Omental fat pad (tissue), 4 donors: ENCODE data around the gene RIPPLY3. TPM values are rescaled to one million over a fixed set of nuclear protein-coding genes. Genes with fewer than 3 reads are reported as not detected.
"Not testable (repeated sequence)": the region's sequence is repeated elsewhere in the genome, so short reads cannot be mapped to it uniquely, and the experiment has no call there.

Source experiments
- ATAC-seq: fragments of 150-250 bp; one replicate; pipeline ENCODE4 v1.9.1; 2016; ENCODE audit warnings: mild to moderate bottlenecking, moderate library complexity; ENCODE audit not compliant: low FRiP score
- DNase-seq: peaks from one replicate; pipeline ENCODE4 v3.0.0-alpha.2; 2019; ENCODE audit warnings: low spot score
- total RNA-seq, 4 donors: library from RNA; depleted of rRNA; stranded (reverse); fragments of >200 nt; gene quantifications; one replicate each; pipeline ENCODE4 v1.1.0, GENCODE V29; 2016
- TF ChIP-seq, protein P1 (sequence below), 3 donors: fragments of 450-650 bp; IDR thresholded peaks; one replicate each; pipeline ENCODE4 v1.5.1; 2016 to 2017; ENCODE audit warnings: antibody characterized with exemption in 3 of 3, mild to moderate bottlenecking in 3 of 3, moderate library complexity in 2 of 3

RIPPLY3 gene
- total RNA-seq, 4 donors from 2014 or later, result not detected

DNA sequence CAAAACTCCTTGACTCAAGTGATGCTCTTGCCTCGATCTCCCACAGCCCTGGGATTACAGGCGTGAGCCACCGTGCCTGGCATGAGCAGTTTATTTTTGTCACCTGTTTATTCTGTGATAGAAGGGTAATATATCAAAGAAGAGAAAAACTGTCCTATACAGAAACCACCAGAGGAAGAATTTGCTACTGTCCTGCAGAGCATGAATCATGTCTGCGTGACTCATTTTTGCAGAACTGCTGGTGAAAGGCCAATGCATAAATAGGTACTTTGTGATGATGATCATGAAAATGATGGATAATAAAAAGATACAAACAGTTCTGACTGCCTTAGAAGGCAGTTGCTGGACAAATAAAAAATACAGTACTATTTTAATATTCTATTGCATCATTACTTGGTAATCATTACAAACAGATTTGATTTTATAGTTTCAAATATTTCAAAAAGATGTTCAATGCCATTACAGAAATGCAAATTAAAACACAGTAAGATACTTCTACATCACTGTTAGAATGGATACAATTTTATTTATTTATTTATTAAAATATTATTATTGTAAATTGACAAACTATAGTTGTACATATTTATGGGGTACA, 26.5 kb downstream of the RIPPLY3 start:
- TF ChIP-seq, protein P1, sequence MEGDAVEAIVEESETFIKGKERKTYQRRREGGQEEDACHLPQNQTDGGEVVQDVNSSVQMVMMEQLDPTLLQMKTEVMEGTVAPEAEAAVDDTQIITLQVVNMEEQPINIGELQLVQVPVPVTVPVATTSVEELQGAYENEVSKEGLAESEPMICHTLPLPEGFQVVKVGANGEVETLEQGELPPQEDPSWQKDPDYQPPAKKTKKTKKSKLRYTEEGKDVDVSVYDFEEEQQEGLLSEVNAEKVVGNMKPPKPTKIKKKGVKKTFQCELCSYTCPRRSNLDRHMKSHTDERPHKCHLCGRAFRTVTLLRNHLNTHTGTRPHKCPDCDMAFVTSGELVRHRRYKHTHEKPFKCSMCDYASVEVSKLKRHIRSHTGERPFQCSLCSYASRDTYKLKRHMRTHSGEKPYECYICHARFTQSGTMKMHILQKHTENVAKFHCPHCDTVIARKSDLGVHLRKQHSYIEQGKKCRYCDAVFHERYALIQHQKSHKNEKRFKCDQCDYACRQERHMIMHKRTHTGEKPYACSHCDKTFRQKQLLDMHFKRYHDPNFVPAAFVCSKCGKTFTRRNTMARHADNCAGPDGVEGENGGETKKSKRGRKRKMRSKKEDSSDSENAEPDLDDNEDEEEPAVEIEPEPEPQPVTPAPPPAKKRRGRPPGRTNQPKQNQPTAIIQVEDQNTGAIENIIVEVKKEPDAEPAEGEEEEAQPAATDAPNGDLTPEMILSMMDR (IDR thresholded peaks at IDR 0.05), result no peak
- ATAC-seq, result no peak
- no peak for DNase-seq

DNA sequence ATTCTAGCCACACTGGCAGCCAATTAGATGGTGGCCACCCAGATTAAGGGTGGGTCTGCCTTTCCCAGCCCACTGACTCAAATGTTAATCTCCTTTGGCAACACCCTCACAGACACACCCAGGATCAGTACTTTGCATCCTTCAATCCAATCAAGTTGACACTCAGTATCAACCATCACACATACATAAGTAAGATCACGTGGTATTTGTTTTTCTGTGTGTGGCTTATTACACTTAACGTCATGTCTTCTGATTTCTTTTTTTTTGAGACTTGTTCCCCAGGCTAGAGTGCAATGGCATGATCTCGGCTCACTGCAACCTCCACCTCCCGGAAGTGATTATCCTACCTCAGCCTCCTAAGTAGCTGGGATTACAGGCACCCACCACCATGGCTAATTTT, 27.9 kb downstream of the RIPPLY3 start:
- not testable (repeated sequence) for DNase-seq, ATAC-seq

DNA sequence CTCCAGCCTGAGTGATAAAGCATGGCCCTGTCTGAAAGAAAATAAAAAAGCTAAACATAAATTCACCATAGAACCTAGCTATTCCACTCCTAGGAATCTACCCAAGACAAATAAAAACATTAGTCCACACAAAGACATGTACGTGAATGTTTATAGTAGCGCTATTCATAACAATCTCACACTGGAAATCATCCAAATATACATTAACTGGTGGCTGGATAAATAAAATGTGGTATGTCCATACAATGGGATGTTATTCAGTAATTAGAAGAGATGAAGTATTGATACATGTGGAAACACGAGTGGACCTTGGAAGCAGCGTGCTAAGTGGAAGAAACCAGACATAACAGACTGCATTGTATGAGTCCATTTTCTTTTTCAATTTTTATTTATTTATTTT, 29.7 kb downstream of the RIPPLY3 start:
- no peak for DNase-seq
- no peak for ATAC-seq
- TF ChIP-seq, protein P1 (IDR thresholded peaks at IDR 0.05), result no peak

DNA sequence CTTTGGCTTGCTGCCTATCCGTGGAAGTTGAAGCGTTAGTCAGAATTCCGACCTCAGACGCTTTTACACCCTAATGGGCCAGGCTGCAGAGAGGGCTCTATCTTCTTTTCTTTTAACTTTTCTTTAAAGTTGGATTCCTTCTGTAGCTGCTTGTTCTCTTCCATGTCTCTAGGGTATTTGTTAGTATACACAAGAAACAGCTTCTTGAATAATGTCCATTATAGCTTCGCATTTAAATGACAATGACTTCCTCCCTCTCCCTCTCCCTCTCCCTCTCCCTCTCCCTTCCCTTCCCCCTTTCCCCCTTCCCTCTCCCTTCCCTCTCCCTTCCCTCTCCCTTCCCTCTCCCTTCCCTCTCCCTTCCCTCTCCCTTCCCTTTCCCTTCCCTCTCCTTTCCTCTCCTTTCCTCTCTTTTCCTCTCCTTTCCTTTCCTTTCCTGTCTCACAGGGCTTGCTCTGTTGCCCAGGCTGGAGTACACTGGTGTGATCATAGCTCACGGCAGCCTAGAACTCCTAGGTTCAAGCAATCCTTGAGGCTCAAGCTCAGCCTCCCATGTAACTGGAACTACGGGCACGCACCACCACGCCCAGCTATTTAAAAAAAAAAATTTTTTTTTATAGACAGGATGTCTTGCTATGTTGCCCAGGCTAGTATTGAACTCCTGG, 33.0 kb downstream of the RIPPLY3 start:
- TF ChIP-seq, protein P1 (IDR thresholded peaks at IDR 0.05), result no peak
- DNase-seq (no peak), ATAC-seq (no peak)

DNA sequence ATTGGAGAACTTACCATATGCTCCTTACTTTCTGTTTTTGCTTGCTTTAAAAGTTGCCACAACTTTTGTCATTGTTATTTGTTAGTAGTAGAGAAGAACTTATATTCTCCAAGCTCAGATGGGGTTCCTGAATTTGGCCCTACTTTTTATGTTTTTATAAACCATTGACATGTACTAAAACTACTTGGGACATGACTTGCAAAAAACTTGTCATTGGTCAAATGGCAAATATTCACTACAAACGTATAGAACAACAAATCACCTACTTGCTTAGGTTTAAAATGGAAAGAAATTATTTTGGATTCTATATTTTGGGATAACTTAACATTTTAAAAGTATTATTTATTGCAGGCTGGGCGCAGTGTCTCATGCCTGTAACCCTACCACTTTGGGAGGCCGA, 33.7 kb downstream of the RIPPLY3 start:
- DNase-seq, result no peak

DNA sequence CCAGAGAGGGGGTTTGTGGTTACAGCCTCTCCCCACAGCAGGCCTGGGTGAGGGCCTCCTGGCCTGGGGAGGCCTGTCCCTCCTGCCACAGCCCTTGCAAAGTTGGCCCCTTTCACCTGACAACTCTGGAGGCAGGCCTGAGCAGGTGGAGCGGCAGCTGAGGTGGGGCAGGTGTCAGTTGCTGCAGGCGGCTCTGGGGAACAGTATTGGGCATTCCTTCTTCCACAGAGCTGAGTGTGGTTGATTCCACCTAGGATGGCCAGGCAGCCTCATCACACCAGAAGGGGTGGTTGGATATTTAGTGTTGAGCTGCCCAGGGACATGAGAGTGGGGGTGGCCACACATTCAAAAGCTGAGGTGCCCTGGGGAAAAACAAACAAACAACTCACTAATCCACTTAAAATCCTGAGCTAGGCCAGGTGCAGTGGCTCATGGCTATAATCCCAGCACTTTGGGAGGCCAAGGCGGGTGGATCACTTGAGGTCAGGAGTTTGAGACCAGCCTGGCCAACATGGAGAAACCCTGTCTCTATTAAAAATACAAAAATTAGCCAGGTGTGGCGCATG, 35.3 kb downstream of the RIPPLY3 start:
- DNase-seq (no peak), ATAC-seq (no peak)
- TF ChIP-seq, protein P1 (IDR thresholded peaks at IDR 0.05), result no peak

More for the DNA sequence above, 33.7 kb downstream of the RIPPLY3 start:
- TF ChIP-seq, protein P1 (IDR thresholded peaks at IDR 0.05), result no peak
- no peak for ATAC-seq

DNA sequence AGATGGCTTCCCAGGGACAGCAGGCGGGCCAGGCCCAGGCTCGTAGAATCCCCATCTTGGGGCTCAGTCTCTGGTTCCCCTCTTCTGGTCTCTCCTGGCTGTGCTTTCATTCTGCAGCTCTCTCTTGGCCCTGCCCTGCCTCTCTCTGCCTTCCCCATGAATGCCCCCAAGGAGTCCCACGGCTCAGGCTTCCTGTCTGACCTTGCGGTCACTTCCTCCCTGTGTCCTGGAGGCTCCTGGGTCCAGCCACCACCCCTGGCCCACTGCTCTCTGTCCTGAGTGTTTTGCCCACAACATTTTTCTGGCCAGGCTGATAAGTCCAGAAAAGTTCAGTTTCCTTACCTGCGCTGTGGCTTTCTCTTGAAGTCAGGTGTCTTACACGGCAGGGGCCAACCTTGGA, 37.3 kb downstream of the RIPPLY3 start:
- no peak for ATAC-seq
- no peak for DNase-seq
- TF ChIP-seq, protein P1 (IDR thresholded peaks at IDR 0.05), result no peak
